HEK293 (cell line): Measurements from ENCODE around the gene GNG7.

Source experiments
- CTCF ChIA-PET: fragments of 350-600 bp; formaldehyde crosslinking; extraction: SDS; loops from one replicate; lab custom pipeline; 2021; ENCODE audit warnings: antibody characterized with exemption; lab: Yijun Ruan, JAX
- POLR2A ChIA-PET: fragments of 300-600 bp; formaldehyde crosslinking; extraction: SDS; loops from one replicate; lab custom pipeline; 2020; ENCODE audit warnings: antibody characterized with exemption, inconsistent platforms; lab: Yijun Ruan, JAX
- H3K27ac ChIP-seq: fragments of 200-500 bp; sonication (Bioruptor generic); 2 replicates; pipeline ENCODE4 v1.5.1; 2014; ENCODE audit warnings: low read depth, low read length, control low read depth, inconsistent platforms; ENCODE audit errors: extremely low read depth
- H3K36me3 ChIP-seq, 2 experiments: fragments of 200-500 bp in 1 of 2; sonication (Bioruptor generic) in 1 of 2; 1 replicate in 1 of 2; 2 replicates in 1 of 2; pipeline ENCODE4 v1.5.1; 2014 to 2017; ENCODE audit warnings: inconsistent platforms in 2 of 2, low read length in 2 of 2; ENCODE audit not compliant: control insufficient read depth in 2 of 2, insufficient read depth in 1 of 2
- H3K4me1 ChIP-seq: fragments of 200-500 bp; sonication (Bioruptor generic); 2 replicates; pipeline ENCODE4 v1.5.1; 2014; ENCODE audit warnings: mild to moderate bottlenecking, low read length, inconsistent platforms; ENCODE audit not compliant: control insufficient read depth, insufficient read depth
- H3K4me3 ChIP-seq: 2 replicates; pipeline ENCODE4 v1.5.1; 2011; ENCODE audit warnings: low read depth, mild to moderate bottlenecking, control low read depth, low read length, moderate library complexity
- H3K9me3 ChIP-seq: fragments of 200-500 bp; sonication (Bioruptor generic); 2 replicates; pipeline ENCODE4 v1.5.1; 2014; ENCODE audit warnings: low read depth, low read length, inconsistent platforms; ENCODE audit not compliant: control insufficient read depth, insufficient read depth
- AEBP2 ChIP-seq: fragments of 450-650 bp; formaldehyde crosslinking; IDR thresholded peaks from 2 replicates; pipeline ENCODE4 v1.5.1; 2016; ENCODE audit warnings: missing biosample characterization, missing genetic modification characterization, borderline replicate concordance
- KLF10 ChIP-seq: fragments of 450-650 bp; IDR thresholded peaks from 2 replicates; pipeline ENCODE4 v1.5.1; 2018; ENCODE audit warnings: missing biosample characterization, mild to moderate bottlenecking, missing genetic modification characterization
- PRDM2 ChIP-seq: fragments of 450-650 bp; formaldehyde crosslinking; IDR thresholded peaks from 2 replicates; pipeline ENCODE4 v1.5.1; 2016; ENCODE audit warnings: missing biosample characterization, missing genetic modification characterization, borderline replicate concordance
- SCRT2 ChIP-seq: fragments of 450-650 bp; formaldehyde crosslinking; IDR thresholded peaks from 2 replicates; pipeline ENCODE4 v1.5.1; 2016; ENCODE audit warnings: missing biosample characterization, missing genetic modification characterization
- SP3 ChIP-seq: fragments of 450-650 bp; formaldehyde crosslinking; IDR thresholded peaks from 2 replicates; pipeline ENCODE4 v1.5.1; 2016; ENCODE audit warnings: missing biosample characterization, missing genetic modification characterization
- ZNF391 ChIP-seq: fragments of 450-650 bp; formaldehyde crosslinking; IDR thresholded peaks from 2 replicates; pipeline ENCODE4 v1.5.1; 2016; ENCODE audit warnings: low read depth, missing biosample characterization, missing genetic modification characterization, borderline replicate concordance
- ZNF394 ChIP-seq: fragments of 450-650 bp; formaldehyde crosslinking; IDR thresholded peaks from 2 replicates; pipeline ENCODE4 v1.5.1; 2016; ENCODE audit warnings: missing biosample characterization, missing genetic modification characterization, mild to moderate bottlenecking, moderate library complexity, borderline replicate concordance
- ZNF518A ChIP-seq: fragments of 450-650 bp; formaldehyde crosslinking; conservative IDR thresholded peaks from 2 replicates; pipeline ENCODE4 v1.5.1; 2016; ENCODE audit warnings: low read depth, missing biosample characterization, missing genetic modification characterization
- ZNF580 ChIP-seq: fragments of 450-650 bp; formaldehyde crosslinking; IDR thresholded peaks from 2 replicates; pipeline ENCODE4 v1.5.1; 2016; ENCODE audit warnings: missing biosample characterization, missing genetic modification characterization

Gene GNG7

GRCh38 chr19:2702170-2703076 lies at the start of gene GNG7 (continued):
- TF ChIP-seq ZNF391 (0 out of 2 replicates have a peak, but pooled peaks have one; percentile 36), ZNF580 (peak; percentile 98), ZNF394 (tag by site-specific recombination) (peak; percentile 19; the same call in 1 of the 2 replicates), AEBP2 (tag by site-specific recombination) (no peak), SP3 (tag by site-specific recombination) (peak; percentile 57; the same call in 1 of the 2 replicates), ZNF518A (tag by site-specific recombination) (peak; percentile 30; the same call in 1 of the 2 replicates), KLF10 (tag by site-specific recombination) (peak; percentile 78; the same call in 1 of the 2 replicates)

- CTCF ChIA-PET, result interaction anchor here (0.7 kb wide), 1 partner anchor 108 kb away, joined by 3 read pairs; no protein-coding TSS in a partner anchor
- TF ChIP-seq SCRT2 (tag by site-specific recombination) (0 out of 2 replicates have a peak, but pooled peaks have one; percentile 19), PRDM2 (no peak)
- TF ChIP-seq, all 188 proteins: peak for 1
Measured at GRCh38 chr19:2751438-2751830, 48.9 kb upstream of the GNG7 start.

More at GRCh38 chr19:2751438-2751830, 48.9 kb upstream of the GNG7 start:
- POLR2A ChIA-PET, result no interaction called here
- Histone ChIP-seq H3K4me3 (no peak overlapping the region), H3K36me3 (peaks cover 0 to 31% of the 10 kb centered on the region in 2 experiments; a peak in 2 of 3 replicates), H3K4me1 (no peaks in the 10 kb centered on the region), H3K27ac (no peak overlapping the region), H3K9me3 (no peaks in the 10 kb centered on the region)
